AG10803 (cell line): ENCODE data around the gene CDH23.

Experiments used
- DNase-seq: peaks from one replicate; pipeline ENCODE4 v3.0.0; 2010; ENCODE audit warnings: low read depth
- H3K4me3 ChIP-seq: 2 replicates; pipeline ENCODE4 v1.5.1; 2011; ENCODE audit warnings: mild to moderate bottlenecking, low read length, control low read depth
- TF ChIP-seq, protein P1 (sequence below): conservative IDR thresholded peaks from 2 replicates; pipeline ENCODE4 v1.5.1; 2011; ENCODE audit warnings: mild to moderate bottlenecking, low read length, control low read depth, inconsistent platforms

The CDH23 gene

DNA sequence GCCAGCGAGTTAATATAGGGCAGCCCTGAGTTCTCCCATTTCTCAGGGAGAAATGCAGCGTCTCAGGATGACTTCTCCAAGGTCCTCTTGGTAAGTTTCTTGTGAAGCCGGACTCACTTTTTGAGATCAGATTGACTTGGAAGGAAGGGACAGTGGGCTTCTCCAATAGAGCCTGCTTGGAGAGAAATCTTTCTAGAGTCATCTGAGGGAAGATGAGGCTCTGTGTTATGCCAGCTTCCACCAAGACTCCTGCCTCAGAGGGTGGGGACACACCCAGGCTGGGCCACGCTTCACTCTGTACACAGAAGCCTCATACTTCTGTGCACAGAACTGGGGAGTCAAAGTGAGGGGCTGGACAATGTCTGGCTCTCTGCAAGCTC is 317.3 kb downstream of the CDH23 start:
- DNase-seq: no peak
- H3K4me3 ChIP-seq: no peak overlapping the region
- TF ChIP-seq, protein P1, sequence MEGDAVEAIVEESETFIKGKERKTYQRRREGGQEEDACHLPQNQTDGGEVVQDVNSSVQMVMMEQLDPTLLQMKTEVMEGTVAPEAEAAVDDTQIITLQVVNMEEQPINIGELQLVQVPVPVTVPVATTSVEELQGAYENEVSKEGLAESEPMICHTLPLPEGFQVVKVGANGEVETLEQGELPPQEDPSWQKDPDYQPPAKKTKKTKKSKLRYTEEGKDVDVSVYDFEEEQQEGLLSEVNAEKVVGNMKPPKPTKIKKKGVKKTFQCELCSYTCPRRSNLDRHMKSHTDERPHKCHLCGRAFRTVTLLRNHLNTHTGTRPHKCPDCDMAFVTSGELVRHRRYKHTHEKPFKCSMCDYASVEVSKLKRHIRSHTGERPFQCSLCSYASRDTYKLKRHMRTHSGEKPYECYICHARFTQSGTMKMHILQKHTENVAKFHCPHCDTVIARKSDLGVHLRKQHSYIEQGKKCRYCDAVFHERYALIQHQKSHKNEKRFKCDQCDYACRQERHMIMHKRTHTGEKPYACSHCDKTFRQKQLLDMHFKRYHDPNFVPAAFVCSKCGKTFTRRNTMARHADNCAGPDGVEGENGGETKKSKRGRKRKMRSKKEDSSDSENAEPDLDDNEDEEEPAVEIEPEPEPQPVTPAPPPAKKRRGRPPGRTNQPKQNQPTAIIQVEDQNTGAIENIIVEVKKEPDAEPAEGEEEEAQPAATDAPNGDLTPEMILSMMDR: no peak

DNA sequence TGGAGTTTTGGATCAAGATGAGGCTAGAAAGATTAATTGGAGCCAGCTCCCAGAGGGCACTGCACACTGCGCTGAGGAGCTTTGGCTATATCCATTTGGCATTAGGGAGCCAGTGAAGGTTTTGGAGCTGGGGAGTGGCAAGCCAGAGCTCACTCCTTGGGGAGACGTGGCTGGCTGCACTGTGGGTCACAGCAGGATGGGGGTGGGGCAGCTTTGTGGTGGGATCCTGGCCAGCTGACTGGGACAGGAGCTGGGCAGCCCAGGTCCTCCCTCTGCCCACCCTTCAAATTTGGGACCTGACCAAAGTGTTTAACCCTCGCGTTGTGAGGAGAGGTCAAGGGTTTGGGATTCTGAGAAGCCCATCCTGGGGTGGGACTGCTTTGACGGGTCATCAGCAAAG is 317.9 kb downstream of the CDH23 start:
- DNase-seq: no peak
- no peak overlapping the region for H3K4me3 ChIP-seq
- TF ChIP-seq, protein P1: no peak

DNA sequence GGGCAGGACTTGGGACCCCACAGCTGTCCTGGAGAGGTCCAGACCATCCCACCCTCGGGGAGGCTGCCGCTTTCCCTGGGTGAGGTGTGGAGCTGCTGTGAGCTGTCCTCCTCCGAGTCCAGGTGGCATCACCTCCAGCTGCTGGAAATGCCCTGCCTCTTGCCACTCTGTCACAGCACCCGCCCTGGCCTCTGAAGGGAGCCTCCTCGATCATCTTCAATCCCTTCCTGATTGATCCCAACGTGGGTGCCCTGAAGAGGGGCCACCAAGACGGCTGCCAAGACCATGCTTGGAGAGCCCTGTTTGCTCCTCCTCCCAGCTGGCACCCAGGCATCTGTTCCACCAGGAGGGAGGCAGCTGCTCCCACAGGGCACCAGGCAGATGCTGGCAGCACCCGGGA is 318.3 kb downstream of the CDH23 start:
- TF ChIP-seq, protein P1: no peak
- no peak overlapping the region for H3K4me3 ChIP-seq

DNA sequence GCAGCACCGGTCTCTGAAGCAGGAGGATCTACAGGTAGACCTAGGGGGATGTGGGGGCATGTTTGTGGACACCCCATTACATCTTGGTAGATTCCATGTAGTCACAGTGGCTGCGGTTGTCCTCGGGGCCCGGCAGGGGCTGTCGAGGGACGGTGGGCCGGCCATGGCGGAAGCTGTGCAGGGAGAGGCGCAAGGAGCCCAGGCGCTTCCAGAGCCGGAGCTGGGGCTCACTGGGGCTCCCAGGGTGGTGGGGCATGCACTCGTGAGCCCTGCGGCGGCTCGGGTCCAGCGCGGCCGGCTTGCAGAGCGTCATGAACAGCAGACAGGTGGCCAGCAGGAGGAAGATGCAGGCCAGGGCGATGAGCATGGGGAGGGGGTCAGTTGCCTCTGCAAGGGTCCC is 319.1 kb downstream of the CDH23 start:
- no peak for DNase-seq
- H3K4me3 ChIP-seq: no peak overlapping the region
- TF ChIP-seq, protein P1: no peak

More for the DNA sequence above, 318.3 kb downstream of the CDH23 start:
- no peak for DNase-seq

DNA sequence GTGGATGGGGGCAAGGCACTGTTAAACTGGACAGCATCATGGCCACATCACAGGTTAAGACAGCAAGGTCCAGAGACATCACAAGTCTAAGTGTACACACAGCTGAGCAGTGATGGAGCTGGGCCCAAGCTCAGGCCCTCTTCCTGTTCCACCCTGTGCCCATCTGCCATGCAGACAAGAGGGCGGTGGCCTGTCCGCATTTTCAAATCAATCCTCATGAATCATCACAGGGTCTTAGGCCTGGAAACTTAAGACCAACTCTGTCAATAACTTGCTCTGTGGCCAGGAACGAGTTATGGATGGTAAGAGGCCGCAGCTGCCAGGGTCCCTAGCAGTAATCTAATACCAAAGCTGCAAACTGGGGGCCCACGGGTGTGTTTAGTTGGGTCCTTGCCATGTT is 319.7 kb downstream of the CDH23 start:
- DNase-seq: no peak
- TF ChIP-seq, protein P1: no peak

DNA sequence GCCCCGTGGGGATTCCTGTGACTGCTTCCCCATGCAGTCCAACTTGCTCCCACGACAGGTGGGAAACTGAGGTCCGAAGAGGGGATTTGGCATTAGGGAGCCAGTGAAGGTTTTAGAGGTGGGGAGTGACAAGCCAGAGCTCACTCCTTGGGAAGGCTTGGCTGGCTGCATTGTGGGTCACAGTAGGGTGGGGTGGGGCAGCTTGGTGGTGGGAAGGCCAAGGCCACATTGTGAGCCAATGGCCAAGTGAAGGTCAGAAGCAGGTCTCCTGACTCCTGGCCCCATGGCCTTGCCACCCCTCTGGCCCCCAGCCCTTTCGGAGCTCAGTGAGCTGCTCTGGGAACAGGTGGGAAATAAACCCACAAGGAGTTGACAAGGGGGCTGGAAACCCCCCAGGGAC is 320.3 kb downstream of the CDH23 start:
- DNase-seq: no peak
- H3K4me3 ChIP-seq: no peak overlapping the region
- TF ChIP-seq, protein P1: no peak

More for the DNA sequence above, 319.7 kb downstream of the CDH23 start:
- H3K4me3 ChIP-seq: no peak overlapping the region

DNA sequence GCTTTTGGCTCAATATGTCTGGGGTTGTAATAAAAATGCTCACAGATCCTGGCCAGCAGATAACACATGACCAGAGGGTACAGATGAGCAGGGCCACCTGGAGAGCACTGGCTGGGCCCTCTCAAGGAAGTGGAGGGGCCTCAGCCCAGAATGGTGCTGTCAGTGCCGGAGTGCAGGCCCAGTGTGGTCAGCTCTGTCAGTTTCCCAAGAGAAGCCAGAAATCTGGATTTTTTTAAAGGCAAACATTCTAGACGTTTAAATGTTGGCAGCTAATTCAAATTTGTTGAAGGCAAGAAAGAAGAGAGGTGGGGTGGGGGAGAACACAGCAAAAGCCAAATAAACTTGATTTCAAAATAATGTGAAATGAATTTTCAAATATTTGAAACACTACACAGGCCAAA is 320.8 kb downstream of the CDH23 start:
- DNase-seq: no peak
- TF ChIP-seq, protein P1: no peak
- no peak overlapping the region for H3K4me3 ChIP-seq
